HEK293T (cell line): Measurements from ENCODE around the gene OR4F6.

ENCODE experiments used
- BHLHE40 ChIP-seq: fragments of 450-650 bp; IDR thresholded peaks from 2 replicates; pipeline ENCODE4 v1.6.1; 2016; ENCODE audit warnings: mild to moderate bottlenecking, moderate library complexity, borderline replicate concordance
- CTBP1 ChIP-seq: fragments of 450-650 bp; IDR thresholded peaks from 2 replicates; pipeline ENCODE4 v1.6.1; 2016; ENCODE audit warnings: borderline replicate concordance
- ELF4 ChIP-seq: fragments of 450-650 bp; IDR thresholded peaks from 2 replicates; pipeline ENCODE4 v1.6.1; 2017; ENCODE audit warnings: antibody characterized with exemption
- FOXK2 ChIP-seq: fragments of 450-650 bp; IDR thresholded peaks from 2 replicates; pipeline ENCODE4 v1.6.1; 2016; ENCODE audit warnings: mild to moderate bottlenecking
- HDGF ChIP-seq: fragments of 450-650 bp; IDR thresholded peaks from 2 replicates; pipeline ENCODE4 v1.6.1; 2017; ENCODE audit warnings: antibody characterized with exemption, borderline replicate concordance
- L3MBTL2 ChIP-seq: fragments of 450-650 bp; conservative IDR thresholded peaks from 2 replicates; pipeline ENCODE4 v1.6.1; 2016; ENCODE audit warnings: mild to moderate bottlenecking
- LEF1 ChIP-seq: fragments of 450-650 bp; IDR thresholded peaks from 2 replicates; pipeline ENCODE4 v1.6.1; 2017; ENCODE audit warnings: mild to moderate bottlenecking, borderline replicate concordance
- NFRKB ChIP-seq: fragments of 450-650 bp; IDR thresholded peaks from 2 replicates; pipeline ENCODE4 v1.6.1; 2016; ENCODE audit warnings: mild to moderate bottlenecking, moderate library complexity
- SP1 ChIP-seq: fragments of 450-650 bp; IDR thresholded peaks from 2 replicates; pipeline ENCODE4 v1.6.1; 2017
- SUZ12 ChIP-seq: fragments of 450-650 bp; IDR thresholded peaks from 2 replicates; pipeline ENCODE4 v1.6.1; 2016; ENCODE audit warnings: mild to moderate bottlenecking
- TARDBP ChIP-seq: fragments of 450-650 bp; IDR thresholded peaks from 2 replicates; pipeline ENCODE4 v1.6.1; 2016

DNA sequence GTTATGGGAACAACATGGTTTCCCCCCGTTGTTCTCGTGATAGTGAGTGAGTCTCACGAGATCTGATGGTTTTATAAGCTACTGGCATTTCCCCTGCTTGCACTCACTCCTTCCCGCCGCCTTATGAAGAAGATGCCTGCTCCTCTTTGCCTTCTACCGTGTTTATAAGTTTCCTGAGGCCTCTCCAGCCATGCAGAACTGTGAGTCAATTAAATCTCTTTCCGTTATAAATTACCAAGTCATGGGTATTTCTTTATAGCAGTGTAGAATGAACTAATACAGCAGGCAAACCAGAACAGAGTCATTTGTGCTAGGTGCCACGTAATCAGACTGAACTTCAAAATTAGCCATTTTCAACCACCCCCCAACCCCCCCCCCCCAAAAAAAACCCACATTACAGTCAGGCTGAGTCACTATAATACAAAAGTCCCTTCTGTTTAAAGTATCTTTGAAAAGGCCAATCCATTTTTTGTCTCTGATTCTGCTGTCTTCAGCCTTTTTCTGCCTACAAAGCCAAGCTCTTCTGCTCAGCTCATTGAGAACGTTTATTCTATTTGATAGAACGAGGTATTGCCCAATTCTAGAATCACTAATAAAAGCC, 4.1 kb downstream of the OR4F6 start:
- TF ChIP-seq TARDBP (no peak), HDGF (no peak), ELF4 (no peak), SUZ12 (no peak), SP1 (no peak), FOXK2 (no peak), LEF1 (no peak), NFRKB (no peak), BHLHE40 (no peak), L3MBTL2 (no peak), CTBP1 (no peak)
